Fibroblast of skin of right biceps (primary cell): Measurements from ENCODE around the gene KDM8.

Source experiments
- DNase-seq: peaks from one replicate; pipeline ENCODE4 v3.0.0-alpha.2; 2013

Gene KDM8

GRCh38 chr16:27232061-27232900, 29.0 kb downstream of the KDM8 start:
- DNase-seq, result no peak

GRCh38 chr16:27232901-27233625, 29.7 kb downstream of the KDM8 start:
- DNase-seq, result no peak

GRCh38 chr16:27233731-27234130, 30.4 kb downstream of the KDM8 start:
- DNase-seq, result no peak

- DNase-seq, result no peak
Observed at GRCh38 chr16:27234171-27234570, 30.8 kb downstream of the KDM8 start.

- no peak for DNase-seq
Observed at GRCh38 chr16:27234603-27235002, 31.3 kb downstream of the KDM8 start.

GRCh38 chr16:27235055-27235937, 32.0 kb downstream of the KDM8 start:
- peak; percentile 90 for DNase-seq

- no peak for DNase-seq
Observed at GRCh38 chr16:27235938-27236245, 32.6 kb downstream of the KDM8 start.

- DNase-seq, result peak; percentile 33
Observed at GRCh38 chr16:27236635-27237218, 33.4 kb downstream of the KDM8 start.

GRCh38 chr16:27237219-27238015, 34.1 kb downstream of the KDM8 start:
- peak; percentile 17 for DNase-seq

- DNase-seq, result no peak
Observed at GRCh38 chr16:27238016-27238587, 34.8 kb downstream of the KDM8 start.

GRCh38 chr16:27238591-27238990, 35.3 kb downstream of the KDM8 start:
- DNase-seq, result no peak

GRCh38 chr16:27239026-27239425, 35.7 kb downstream of the KDM8 start:
- no peak for DNase-seq

- DNase-seq, result no peak
Observed at GRCh38 chr16:27239906-27240655, 36.8 kb downstream of the KDM8 start.

GRCh38 chr16:27240948-27241531, 37.7 kb downstream of the KDM8 start:
- peak; percentile 76 for DNase-seq

GRCh38 chr16:27241658-27242057, 38.3 kb downstream of the KDM8 start:
- DNase-seq, result peak; percentile 29

- no peak for DNase-seq
Observed at GRCh38 chr16:27242398-27242797, 39.1 kb downstream of the KDM8 start.

- DNase-seq, result peak; percentile 63
Observed at GRCh38 chr16:27242868-27243590, 39.7 kb downstream of the KDM8 start.

GRCh38 chr16:27243725-27244362, 40.5 kb downstream of the KDM8 start:
- no peak for DNase-seq

GRCh38 chr16:27244363-27244755, 41.0 kb downstream of the KDM8 start:
- DNase-seq, result no peak
